Measurements from ENCODE around the gene RHOXF2B. TPM values are rescaled to one million over a fixed set of nuclear protein-coding genes. Genes with fewer than 3 reads are reported as not detected.

RHOXF2B gene
- polyA plus RNA-seq, 3 donors = 0.21 TPM; not detected in 2

Other genes with a start within 250 kb of the RHOXF2B start
- gene UPF3B, start 224.7 kb downstream of the RHOXF2B start, polyA plus RNA-seq (ENCODE audit: insufficient read length in 3 of 3) = 10 to 100 TPM; 31.4 to 36.1 (median 34.9) TPM
- 10 to 100 TPM; 11.7 to 13.5 (median 12.8) TPM for gene RNF113A, start 206.0 kb downstream of the RHOXF2B start, polyA plus RNA-seq (ENCODE audit: insufficient read length in 3 of 3)
- gene NDUFA1, start 205.9 kb downstream of the RHOXF2B start, polyA plus RNA-seq (ENCODE audit: insufficient read length in 3 of 3) = 100 to 1,000 TPM; 127 to 144 (median 134) TPM
- gene AKAP14, start 181.8 kb downstream of the RHOXF2B start, polyA plus RNA-seq (ENCODE audit: insufficient read length in 3 of 3) = under 1 TPM in 2 of 3 donors, not detected in 1; 0.14 to 0.29 TPM
- 10 to 100 TPM; 12.5 to 14.7 (median 14.6) TPM for gene NKAP, start 133.9 kb downstream of the RHOXF2B start, polyA plus RNA-seq (ENCODE audit: insufficient read length in 3 of 3)
- gene RHOXF1, start 38.2 kb upstream of the RHOXF2B start, polyA plus RNA-seq (ENCODE audit: insufficient read length in 3 of 3) = 1 to 10 TPM in 2 of 3 donors, under 1 TPM in 1; 0.19 to 3.6 (median 3.5) TPM
- under 1 TPM in 1 of 3 donors, not detected in 2; 0.13 TPM for gene RHOXF2, start 80.9 kb upstream of the RHOXF2B start, polyA plus RNA-seq (ENCODE audit: insufficient read length in 3 of 3)
- gene ZBTB33, start 173.1 kb upstream of the RHOXF2B start, polyA plus RNA-seq (ENCODE audit: insufficient read length in 3 of 3) = 10 to 100 TPM; 23.5 to 25.6 (median 23.8) TPM
- gene TMEM255A, start 233.8 kb upstream of the RHOXF2B start, polyA plus RNA-seq (ENCODE audit: insufficient read length in 3 of 3) = under 1 TPM; 0.21 to 0.30 (median 0.25) TPM